Activated CD8-positive, alpha-beta memory T cell treated with anti-CD3 and anti-CD28 coated beads, Interleukin-2, amount 50 U/mL, for 1 hour (primary cell): ENCODE results near the gene IFNLR1.

Experiments
- DNase-seq: peaks from one replicate; pipeline ENCODE4 v3.0.0-alpha.2; 2020; ENCODE audit errors: extremely low read depth

IFNLR1 gene

DNA sequence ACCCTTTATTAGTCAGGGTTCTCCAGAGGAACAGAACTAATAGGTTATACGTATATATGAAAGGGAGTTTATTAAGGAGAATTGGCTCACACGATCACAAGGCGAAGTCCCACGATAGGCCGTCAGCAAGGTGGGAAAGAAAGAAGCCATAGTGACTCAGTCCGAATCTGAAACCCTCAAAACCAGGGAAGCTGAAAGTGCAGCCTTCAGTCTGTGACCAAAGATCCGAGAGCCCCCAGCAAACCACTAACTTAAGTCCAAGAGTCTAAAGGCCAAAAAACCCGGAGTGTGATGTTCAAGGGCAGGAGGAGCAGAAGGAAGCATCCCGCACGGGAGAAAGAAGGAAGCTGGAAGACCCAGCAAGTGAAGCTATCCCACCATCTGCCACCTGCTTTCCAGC is 9.9 kb downstream of the IFNLR1 start:
- no peak for DNase-seq

DNA sequence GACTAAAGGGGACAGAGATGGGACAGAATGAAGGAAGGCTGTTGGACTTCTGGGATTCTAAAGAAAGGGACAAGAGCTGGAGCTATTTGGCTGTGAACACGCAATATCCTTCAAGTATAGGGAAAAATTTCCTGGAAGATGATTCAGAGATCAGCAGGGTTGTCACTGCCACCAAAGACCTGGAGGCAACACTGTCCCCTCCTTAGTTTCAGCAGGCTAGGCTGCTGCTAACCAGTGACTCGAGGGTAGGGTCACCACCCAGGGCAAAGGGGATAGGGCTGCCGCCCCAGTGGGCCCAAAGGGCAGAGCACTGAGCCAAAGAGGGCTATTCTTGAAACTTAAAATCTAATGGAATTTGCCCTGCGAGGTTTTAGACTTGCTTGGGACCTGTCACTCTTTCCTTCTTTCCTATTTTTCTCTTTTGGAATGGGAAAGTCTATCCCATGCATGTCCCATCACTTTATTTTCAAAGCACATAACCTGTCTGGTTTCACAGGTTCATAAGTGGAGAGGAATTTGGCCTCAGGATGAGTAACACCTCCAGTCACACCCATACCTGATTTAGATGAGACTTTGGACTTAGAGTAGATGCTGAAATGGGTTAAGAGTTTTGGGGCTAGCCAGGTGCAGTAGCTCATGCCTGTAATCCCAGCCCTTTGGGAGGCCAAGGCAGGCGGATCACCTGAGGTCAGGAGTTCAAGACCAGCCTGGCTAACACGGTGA is 11.9 kb downstream of the IFNLR1 start:
- DNase-seq: no peak

DNA sequence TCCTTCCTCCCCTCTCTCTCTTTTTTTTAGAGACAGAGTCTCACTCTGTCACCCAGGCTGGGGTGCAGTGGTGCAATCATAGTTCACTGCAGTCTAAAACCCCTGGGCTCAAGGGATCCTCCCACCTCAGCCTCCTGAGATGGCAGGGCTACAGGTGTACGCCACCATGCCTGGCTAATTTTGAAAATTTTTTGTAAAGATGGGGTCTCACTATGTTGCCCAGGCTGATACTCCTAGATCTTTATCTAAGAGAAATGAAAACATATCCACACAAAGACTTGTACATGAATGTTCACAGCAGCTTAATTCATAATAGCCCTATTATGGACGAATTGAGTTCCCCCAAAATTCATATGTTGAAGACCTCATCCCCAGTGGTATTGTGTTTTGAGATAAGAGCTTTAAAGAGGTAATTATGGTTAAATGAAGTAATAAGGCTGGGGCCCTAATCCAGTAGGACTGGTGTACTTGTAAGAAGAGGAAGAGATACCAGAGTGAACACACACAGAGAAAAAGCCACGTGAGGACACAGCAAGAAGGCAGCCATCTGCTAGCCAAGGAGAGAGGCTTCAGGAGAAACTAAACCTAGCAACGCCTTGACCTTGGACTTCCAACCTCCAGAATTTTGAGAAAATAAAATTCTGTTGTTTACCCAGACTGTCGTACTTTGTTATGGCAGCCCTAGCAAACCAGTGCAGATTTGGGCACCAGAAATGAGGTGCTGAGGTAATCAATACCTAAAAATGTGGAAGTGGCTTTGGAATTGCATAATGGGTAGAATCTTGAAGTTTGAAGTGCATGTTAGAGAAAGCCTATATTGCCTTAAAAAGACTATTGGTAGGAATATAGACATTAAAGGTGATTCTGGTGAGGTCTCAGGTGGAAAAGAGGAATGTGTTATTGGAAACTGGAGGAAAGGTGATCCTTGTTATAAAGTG is 13.2 kb downstream of the IFNLR1 start:
- no peak for DNase-seq

DNA sequence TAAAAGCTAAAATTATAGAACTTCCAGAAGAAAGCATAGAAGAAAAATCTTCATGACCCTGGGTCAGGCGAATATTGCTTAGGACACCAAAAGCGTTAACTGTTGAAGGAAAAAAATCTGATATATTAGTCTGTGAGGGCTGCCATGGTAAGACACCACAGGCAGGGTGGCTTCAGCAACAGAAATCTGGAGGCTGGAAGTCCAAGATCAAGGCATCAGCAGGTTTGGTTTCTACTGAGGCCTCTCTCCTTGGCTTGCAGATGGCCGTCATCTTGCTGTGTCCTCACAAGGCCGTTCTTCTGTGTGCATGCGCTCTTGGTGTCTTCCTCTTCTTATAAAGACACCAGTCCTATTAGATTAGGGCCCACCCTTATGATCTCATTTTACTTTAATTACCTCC is 14.5 kb downstream of the IFNLR1 start:
- DNase-seq: no peak

DNA sequence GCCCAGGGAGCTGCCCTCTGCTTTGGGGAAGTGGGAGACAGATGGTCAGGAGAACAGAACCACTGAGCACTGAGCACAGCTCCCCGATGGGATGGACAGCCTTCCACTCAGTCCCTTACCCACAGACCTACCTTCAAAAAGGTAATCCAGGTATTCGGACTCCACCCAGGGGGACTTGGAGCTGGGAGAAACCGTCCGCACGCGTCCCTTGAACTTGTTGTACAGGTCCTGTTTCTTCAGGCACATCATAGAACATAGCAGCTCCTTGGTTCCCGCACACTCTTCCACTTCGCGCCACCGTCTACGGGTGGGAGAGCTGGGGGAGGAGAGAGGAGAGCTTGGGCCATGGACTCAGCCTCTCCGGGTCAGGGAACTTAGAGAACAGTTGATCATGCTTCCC is 17.8 kb downstream of the IFNLR1 start:
- no peak for DNase-seq

DNA sequence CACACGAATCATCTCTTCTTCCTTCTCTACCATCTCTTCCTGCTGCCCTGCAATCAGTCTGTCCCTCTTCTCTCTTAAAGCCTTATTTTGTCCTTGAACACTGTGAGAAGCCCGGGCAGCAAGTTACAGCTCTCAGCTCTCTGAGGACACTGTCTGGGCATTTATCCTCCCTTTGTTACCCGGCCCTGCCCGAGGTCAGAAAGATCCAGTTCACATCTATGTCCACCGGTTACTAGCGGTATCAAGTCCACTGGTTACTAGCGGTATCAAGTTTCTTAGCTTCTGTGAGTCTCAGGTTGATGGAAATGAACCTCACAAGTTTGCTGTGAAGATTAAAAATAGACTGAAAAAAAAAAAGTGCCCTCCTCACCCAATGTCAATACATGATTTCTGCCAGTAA is 18.8 kb downstream of the IFNLR1 start:
- no peak for DNase-seq

DNA sequence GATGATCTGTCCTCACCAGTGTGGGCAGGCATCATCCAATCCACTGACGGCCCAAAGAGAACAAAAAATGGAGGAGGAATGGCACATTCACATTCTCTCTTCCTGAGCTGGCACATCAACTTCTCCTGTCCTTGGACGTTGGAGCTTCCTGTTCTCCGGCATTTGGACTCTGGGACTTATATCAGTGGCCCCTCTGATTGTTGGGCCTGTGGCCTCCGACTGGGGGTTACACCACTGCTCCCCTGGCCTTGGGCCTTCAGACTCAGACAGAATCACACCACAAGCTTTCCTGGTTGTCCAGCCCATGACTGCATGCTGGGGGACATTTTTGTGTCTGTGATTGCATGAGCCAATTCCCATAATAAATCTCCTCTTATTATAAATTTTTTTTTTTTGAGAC is 20.1 kb downstream of the IFNLR1 start:
- DNase-seq: no peak

DNA sequence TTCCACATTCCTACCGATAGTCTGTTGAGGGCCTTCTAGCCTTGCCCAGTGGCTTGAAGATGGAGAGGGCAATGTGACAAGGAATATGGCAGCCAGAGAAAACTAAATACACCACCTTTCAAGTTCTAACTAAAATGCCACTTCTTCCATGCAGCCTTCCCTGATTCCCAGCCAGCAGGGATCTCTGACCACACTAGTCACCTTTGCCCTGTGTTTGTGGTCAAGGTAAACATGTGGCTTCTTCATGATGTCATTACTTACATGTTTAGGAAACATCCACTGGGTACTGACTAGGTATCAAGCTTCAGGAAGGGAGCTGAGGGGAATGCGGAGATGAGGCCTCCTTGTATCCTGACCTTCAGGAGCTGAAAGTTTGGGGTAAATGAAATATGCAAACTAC is 21.6 kb downstream of the IFNLR1 start:
- DNase-seq: no peak

DNA sequence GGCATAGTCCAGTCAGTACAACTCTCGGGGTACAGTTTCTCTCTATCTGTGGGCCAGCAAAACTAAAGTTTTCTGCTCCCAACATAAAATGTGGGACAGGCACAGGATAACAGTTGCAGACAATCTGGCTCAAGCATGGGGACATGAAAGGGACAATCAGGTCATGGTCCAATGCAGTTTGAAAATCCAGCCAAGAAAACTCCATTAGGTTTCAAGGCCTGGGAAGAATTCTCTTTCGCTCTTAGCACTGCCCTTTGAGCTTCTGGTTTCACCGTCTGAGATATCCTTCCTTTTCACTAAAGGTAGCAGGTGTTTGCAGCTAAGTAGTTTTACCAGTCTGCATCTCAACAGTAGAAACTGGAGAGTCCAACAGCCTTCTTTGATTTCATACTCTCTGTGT is 23.1 kb downstream of the IFNLR1 start:
- no peak for DNase-seq

DNA sequence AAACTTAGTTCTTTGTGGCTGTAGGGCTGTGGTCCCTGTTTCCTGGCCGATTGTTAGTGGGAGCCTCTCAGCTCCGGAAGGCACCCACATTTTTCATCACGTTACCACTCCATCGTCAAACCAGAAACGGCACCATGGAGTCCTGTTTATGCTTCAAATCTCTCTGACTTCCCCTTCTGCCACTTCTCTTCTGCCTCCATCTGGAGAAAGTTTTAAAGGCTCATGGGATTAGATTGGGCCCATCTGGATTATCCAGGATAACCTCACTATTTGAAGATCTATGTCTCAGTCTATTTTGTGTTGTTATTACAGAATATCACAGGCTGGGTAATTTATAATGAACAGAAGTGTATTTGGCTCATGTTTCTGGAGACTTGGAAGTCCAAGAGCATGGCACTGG is 24.9 kb downstream of the IFNLR1 start:
- DNase-seq: no peak

DNA sequence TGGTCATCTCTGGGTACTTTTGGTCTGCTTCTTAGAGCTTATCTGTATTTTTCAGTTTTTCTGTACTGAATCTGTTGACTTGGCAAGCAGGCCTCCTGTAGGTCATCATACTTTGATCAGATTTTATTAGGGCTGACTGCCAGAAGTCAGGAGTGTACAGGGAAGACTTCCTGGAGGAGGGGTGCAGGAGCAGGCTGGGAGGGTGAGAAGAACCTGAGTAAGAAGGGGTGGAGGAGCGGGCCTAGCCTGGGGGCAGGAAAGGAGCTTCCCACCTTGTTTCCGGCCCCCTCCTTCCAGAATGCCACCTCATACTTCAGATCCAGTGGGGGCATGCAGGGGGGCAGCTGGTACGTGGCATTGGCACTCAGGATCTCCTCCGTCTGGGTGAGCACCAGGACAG is 25.8 kb downstream of the IFNLR1 start:
- no peak for DNase-seq

DNA sequence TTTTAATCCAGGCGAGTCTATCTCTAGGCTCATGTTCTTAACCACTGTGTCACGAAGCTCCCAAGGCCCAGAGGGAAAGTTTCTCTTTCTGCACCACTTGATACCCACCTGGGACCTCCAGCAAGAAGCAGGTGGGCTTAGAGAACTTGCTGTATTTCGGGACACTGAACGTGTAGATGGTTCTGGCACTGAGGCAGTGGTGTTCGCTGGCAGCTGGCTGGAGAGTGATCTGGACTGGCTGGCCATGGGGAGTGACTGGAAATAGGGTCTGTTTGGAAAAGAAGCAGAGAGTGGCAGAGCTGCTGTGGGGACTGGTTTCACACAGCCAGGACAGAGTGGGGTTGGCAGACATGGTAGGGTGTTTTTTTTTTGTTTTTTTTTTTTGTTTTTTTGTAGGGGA is 27.7 kb downstream of the IFNLR1 start:
- no peak for DNase-seq

DNA sequence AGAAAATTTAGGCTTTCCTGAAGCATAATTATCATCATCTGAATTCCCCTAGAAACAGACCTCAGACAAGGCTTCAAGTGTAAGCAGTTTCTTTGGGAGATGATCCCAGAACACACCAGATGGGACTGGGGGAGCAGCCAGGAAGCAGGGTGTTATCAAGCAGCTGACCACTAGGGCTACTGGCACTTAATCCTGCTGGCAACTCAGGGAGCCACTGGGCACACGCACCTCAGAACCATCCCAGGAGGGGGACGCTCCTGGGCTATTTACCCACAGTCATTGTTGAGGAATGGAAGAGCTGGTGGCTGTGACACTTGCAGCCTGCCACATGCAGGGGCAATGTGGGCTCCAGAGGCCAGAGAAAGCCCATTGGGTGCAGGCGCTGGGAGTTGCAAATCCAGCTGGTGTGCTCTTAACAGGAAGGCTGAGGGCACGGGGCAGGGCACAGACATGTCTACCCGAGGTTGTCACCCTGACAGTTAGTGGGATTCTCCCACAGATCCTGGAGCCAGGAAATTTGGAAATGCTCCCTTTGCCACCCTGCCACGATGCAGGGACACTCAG is 29.1 kb downstream of the IFNLR1 start:
- no peak for DNase-seq

DNA sequence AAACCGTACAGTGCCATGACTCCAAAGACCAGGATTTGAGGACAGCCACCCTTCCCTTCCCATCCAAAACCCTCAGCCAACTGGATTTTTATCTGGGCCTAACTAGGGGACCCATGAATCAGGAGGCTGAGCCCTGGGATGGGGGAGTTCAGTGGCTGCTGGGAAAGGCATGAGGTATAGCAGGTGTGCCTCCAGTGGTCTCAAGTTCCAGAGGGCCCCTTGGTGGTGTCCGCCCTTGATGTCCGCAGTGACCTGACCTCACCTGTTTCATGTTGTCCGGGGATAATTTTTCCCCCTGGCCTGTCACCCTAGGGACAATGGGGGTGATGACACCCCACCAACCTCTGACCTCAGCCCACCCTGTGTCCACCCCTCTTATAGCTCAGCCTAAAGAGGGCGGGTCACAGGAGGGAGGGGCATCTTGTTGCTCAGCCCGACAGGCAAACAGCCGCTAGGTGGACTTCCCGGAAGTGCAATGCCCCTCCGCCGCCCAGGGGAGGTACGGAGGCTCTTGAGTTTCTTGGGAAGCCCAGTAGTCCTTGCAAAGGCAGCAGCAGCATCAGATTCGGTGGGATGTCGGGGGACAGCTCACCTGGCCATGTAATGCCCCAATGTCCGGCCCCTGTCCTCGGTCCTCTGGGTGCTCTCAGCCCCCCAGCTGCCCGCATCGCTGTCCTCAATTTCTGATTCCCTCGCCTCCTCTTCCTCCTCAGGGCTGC is 30.4 kb downstream of the IFNLR1 start:
- no peak for DNase-seq

DNA sequence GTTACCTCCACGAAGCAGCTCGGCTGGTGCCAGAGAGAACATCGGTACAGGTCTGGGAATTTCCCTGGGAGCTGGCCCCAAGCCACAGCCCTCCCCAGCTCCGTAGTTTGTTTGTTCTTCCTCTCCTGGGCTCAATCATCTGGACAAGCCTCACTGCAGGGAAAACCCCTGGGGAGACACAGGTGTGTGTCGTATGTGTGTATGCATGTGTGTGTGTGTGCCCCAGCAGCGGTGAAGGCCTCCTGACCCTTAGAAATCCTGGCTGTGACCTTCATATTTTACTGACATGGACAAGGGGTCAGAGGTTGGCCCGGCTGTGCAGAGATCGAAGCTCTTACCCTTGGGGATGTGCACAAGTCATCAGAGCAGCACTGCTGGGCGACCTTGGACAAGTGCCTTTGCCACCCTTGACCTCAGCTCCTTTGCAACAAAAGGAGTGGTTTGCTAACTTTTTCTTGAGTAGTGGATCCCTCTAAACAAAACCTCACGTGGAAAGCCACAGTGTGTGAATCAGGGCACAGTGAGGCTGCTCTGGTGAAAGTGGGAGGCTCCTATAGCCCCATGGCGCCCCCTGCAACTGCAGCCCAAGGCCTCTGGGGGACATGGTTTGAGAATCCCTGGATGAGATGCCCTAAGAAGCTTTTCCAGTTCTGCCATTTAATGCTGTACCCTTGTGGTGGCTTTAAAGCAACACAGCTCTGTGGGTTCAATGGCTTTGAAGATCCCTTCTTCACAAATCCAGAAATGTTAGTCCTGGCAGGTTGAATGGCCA is 31.9 kb downstream of the IFNLR1 start:
- no peak for DNase-seq

DNA sequence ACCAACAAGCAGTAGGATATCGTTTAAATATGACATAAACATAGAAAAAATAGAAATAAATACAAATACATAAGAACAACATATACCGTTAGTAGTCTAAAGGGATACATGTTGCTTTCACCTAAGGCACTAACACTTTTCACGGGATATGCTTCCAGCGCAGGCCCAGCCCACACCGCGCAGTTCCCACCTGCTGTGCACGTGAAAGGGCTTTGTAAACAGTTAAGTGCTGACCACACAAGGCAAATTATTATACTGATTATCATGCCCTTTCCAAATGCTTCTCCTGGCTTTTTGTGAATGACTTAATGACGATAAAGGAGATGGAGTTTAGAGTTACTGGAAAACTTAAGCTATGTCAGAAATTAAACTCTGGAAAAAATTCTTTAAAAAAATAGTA is 32.9 kb downstream of the IFNLR1 start:
- DNase-seq: no peak

DNA sequence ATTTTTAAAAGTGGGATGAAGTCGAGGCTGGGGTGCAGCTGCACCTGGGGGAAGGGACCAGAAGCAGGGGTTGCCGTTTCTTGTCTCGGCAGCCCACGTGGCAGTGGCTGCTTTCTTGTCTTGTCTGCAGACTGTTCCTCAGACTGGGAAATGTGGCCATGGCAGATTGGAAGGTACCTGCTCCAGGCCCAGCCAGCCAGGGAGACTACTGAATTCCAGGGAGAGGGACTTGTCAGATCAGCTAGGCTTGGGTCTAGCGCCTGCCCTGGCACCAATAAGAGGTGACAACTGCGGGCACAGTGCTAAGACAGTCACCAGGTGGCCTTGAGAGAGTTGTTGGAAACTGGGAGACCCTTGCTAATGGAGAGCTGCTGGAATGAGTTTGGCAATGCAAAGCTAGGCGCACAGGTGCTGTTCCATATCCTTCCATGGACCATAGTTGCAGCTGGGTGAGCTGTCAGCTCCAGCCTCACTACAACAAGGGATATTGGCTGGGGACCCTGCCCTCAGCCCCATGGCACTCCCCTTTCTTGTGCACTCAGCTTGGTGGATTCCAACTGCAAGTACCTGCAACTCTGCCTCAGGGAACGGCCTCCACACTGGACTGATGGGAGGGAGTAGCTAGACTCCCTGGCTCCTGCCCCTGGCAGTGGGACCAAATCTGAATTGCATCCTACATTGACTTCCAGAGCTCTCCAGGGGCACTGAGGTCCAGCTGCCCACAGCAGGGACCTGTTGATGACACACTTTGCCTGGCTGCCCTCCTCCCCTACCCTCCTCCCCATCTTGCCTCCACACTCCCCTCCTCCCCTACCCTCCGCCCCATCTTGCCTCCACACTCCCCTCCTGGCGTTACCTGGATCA is 34.2 kb downstream of the IFNLR1 start:
- no peak for DNase-seq

DNA sequence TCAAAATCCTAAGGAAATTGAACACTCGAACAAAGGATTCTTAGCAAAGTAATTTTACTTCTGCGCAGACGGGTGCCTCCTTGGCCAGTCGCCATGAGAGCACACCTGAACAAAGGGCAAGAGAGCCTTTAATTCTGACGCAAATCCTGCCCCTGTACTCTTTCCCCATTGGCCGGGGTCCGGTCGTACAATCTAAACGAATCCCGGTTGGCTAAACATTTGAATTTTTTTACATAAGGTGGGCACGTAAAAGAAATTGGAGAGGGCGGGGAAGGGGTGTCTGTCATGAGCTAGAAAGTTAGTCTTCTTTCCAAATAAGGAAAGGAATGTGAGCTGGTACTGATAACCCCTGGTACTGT is 35.9 kb downstream of the IFNLR1 start:
- no peak for DNase-seq

DNA sequence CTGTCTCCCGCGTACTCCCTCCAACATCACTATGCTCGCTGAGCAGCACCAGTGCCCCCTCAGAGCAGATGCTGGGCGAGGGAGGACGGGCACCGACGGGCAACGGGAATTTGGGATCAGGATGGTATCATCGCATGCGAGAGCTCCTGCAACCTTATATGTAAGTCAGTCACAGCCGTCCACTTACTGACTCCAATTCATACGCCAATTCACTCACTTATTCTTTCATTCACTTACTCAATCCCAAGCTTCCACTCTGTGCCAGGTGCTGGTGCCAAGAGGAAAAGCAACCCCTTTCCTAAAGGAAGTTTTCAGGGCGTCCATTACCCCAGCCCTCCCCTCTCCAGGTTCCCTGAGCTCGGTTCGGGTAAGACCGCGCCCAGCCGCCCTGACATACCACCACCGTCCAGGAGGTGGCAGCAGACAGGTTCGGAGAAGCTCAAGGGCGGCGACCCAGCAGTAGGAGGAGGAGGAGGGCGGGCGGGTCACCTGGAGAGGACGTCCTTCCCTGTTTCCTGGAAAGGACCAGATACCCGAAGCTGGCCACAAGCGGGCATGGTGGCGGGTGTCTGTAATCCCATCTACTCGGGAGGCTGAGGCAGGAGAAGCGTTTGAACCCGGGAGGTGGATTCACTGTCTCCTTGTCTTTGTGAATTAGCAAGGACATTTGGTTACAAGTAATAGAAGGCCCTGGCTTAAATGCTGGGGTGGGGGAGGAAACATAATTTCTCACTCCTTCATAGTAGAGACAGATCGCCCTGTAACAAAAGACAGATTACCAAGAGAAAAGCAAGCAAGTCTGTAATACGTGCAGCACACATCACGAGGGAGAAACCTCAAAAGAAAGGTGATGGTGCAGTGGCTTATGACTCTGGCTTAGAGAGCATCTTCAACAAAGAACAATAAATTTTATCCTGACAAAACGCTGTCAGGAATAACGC is 36.6 kb downstream of the IFNLR1 start:
- DNase-seq: peak; percentile 45

DNA sequence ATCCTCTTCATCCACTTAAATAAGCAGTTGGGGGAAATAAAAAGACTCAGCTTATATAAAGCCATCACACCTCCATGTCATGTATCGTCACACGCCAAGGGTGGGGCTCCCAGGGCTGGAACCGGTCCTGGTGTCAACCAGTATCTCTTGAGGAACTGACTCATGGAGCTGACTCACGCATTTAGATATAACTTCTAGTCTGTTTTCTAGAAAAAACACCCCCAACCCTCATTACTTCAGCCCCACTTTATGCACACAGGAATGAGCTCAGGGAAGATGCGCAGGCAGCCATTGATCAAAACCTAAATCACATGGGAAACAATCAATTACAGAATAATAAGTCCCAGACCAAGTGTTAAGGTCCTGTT is 37.2 kb downstream of the IFNLR1 start:
- DNase-seq: no peak
